ENCODE measurements around the gene UNC5CL.

Gene UNC5CL

DNA sequence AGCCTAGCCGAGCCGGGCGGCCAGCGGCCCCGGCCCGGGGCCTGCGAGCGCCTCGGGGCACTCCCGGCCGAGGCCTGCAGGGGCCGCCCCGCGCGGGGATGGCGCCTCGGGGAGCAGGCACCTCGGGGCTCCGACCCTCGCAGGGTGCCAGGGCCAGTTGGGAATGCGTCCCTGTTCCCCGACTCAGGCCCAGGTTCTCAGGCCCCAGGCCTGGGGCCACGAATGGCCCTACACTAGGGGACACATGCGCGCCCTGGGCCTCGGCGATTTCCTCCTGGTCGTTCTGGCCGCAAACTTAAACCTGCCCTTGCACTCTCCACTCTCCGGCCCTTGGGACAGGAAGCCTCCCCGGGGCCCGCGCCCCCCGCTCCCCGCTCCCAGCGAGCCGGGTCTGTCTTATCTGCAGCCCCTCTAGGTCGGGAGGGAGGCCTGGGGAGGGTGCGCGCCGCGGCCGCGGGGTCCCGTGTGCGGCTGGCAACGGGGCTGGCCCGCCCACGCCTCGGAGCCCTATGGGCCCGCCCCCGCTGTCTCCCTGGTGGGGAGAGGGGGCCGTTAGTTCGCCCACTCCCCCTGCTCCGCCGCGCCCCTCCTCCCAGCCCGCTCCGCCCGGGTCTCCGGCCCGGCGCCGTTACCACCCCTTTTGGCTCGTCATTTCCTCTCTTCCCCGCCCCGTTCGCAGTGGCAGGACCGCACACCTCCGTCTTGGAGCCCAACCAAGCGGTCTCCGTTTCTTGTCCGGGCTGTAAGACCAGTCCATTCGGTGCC lies 34.4 kb upstream of the UNC5CL start:
- TF ChIP-seq, protein P1, sequence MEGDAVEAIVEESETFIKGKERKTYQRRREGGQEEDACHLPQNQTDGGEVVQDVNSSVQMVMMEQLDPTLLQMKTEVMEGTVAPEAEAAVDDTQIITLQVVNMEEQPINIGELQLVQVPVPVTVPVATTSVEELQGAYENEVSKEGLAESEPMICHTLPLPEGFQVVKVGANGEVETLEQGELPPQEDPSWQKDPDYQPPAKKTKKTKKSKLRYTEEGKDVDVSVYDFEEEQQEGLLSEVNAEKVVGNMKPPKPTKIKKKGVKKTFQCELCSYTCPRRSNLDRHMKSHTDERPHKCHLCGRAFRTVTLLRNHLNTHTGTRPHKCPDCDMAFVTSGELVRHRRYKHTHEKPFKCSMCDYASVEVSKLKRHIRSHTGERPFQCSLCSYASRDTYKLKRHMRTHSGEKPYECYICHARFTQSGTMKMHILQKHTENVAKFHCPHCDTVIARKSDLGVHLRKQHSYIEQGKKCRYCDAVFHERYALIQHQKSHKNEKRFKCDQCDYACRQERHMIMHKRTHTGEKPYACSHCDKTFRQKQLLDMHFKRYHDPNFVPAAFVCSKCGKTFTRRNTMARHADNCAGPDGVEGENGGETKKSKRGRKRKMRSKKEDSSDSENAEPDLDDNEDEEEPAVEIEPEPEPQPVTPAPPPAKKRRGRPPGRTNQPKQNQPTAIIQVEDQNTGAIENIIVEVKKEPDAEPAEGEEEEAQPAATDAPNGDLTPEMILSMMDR (IDR thresholded peaks at IDR 0.05; ENCODE audit: control insufficient read depth, insufficient read depth, low read depth, low read length, missing control alignments): peak; percentile 2
- H3K4me3 ChIP-seq (ENCODE audit: control insufficient read depth, low read depth, low read length): peak overlapping the region; percentile 89
- no peak for DNase-seq (ENCODE audit: low read depth)

DNA sequence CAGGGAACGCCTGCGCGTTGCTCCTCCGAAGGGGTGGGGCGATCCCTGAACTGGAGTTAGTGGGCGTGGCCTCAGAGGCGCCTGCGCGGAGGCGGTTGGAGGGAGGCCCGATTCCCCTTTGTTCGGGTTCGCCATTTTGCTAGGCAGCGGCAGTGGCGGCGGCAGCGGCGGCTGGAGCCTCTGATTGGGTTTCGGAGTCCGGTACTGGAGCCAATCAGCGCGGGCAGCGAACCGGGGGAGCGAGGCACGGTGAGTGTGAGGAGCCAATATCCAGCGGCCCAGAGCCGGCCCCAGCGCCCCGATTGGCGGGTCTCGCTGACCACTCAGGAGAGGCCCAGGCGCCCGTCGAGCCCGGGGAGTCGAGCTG lies 33.8 kb upstream of the UNC5CL start, which contains the start of gene NFYA:
Gene NFYA, plus strand, starts transcription at position 139 of the 367 bp plus-strand sequence. CDS start 6,116 bp downstream, outside the sequence.
- peak; percentile 96 for DNase-seq (ENCODE audit: low read depth)
- TF ChIP-seq, protein P1 (IDR thresholded peaks at IDR 0.05; ENCODE audit: control insufficient read depth, insufficient read depth, low read depth, low read length, missing control alignments): no peak

DNA sequence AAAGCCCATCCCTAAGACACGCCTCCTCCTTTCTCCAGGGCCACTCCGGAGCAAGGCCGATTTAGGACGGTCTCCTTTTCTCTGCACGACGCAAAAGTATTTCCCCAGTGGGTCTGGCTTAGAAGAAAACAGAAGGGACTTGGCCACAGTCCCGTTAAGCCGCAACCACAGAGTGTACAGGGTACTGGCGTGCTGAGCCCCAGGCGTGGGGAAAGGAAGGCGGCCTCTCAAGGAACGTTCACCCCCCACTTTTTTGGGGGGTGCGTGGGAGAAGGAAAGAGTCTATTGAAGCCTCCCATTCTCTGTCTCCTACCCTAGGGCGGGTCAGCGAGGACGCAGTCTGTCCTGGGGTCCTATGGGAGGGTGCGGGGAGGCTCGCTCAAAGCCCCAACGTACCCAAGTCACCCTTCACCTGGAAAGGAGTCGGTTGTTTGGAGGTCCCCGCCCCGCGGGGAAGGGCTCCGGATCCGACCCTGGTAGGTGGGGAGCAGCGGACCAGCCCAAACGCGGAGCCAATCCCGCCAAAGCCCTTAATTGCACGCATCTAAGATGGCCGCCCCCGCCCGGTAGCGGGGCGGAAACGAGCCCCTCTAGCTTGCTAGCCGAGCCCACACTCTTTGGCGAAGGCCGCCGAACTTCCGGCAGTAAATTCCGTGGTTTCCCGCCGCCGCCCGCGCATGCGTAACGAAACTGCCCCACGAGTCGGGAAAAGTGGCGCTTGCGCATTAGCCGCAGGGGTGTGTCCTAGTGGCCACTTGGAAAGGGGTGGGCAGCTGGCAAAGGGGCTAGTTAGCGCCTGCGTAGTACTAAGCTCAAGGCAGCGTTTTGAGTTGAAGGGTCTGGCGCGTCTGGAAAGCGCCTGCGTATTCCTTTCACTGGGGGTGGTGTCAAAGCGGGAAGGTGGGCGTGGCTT lies 33.2 kb upstream of the UNC5CL start, which contains the start of gene OARD1:
Gene OARD1, minus strand, starts transcription at position 434 of the 913 bp plus-strand sequence. CDS start 722 bp downstream, outside the sequence.
- DNase-seq (ENCODE audit: low read depth): peak; percentile 99
- H3K4me3 ChIP-seq (ENCODE audit: control insufficient read depth, low read depth, low read length): peak within 1 kb of the TSS; percentile 89
- TF ChIP-seq, protein P1 (IDR thresholded peaks at IDR 0.05; ENCODE audit: control insufficient read depth, insufficient read depth, low read depth, low read length, missing control alignments): no peak

More for the DNA sequence above, 33.8 kb upstream of the UNC5CL start, which contains the start of gene NFYA:
- peak within 1 kb of the TSS; percentile 89 for H3K4me3 ChIP-seq (ENCODE audit: control insufficient read depth, low read depth, low read length)

DNA sequence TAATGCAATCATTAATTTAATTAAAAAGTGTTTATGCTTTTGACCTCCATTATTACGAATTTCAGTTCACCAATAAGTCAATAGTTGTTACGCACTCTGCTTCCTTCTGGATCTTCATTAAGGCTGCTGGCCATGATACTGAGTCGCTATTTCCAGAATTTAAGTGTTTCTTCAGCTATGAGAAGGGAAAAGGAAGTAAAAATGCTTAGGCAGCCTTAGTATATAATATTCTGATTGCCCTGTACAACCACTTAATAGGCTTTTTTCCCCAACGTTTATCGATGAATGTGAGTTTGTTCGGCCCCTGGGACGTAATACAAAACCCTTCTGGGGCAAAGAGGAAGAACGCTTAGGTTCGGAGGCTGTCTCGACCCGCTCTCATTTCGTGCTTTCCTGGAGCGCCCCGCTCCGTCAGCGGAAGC lies 32.5 kb upstream of the UNC5CL start:
- TF ChIP-seq, protein P1 (IDR thresholded peaks at IDR 0.05; ENCODE audit: control insufficient read depth, insufficient read depth, low read depth, low read length, missing control alignments): no peak
- H3K4me3 ChIP-seq (ENCODE audit: control insufficient read depth, low read depth, low read length): peak overlapping the region; percentile 89
- no peak for DNase-seq (ENCODE audit: low read depth)

DNA sequence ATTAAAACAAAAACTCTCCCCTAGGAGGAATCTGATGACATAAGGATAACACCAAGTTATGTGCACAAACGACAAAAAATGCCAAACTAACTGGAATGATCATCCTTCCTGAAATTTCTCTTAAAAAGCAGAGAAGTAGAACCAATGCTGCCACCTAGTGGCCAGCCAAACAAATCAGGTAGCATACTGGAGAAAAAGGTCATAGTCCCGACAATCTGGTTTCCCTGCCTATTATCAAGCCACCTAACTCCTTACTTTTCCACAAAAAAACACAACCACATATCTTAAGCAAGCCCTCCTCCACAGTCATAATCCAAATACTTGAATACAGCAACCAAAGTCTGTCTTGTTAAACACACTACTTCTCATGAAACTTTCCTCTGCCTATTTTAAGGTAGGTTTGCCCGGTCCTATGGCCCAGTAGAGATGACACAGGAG lies 27.9 kb upstream of the UNC5CL start:
- DNase-seq (ENCODE audit: low read depth): peak; percentile 60
- TF ChIP-seq, protein P1 (IDR thresholded peaks at IDR 0.05; ENCODE audit: control insufficient read depth, insufficient read depth, low read depth, low read length, missing control alignments): peak; percentile 80
- H3K4me3 ChIP-seq (ENCODE audit: control insufficient read depth, low read depth, low read length): no peak overlapping the region

DNA sequence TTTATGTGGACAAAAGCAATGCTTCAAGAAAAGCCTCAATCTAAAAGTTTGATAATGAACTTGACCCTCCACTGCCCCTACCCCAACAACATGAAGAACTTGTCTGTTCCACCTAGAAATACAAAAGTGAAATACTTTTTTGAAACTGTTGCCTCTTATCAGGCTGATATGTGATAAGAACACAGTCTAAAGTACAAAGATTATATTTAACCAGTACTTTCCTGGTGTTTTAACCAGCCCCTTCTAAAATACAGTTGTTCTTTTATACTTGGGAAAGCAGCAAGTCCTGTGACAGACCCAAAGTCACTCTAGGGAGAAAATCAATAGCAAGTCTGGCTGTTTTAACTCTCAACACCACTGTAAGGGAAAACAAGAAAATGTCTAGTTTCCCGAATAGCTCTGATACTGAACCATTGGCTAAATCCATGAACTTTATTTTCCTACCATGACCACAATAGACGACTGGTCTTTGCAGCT lies 26.6 kb upstream of the UNC5CL start:
- no peak overlapping the region for H3K4me3 ChIP-seq (ENCODE audit: control insufficient read depth, low read depth, low read length)
- TF ChIP-seq, protein P1 (IDR thresholded peaks at IDR 0.05; ENCODE audit: control insufficient read depth, insufficient read depth, low read depth, low read length, missing control alignments): no peak
- no peak for DNase-seq (ENCODE audit: low read depth)

Measured in AG09309 (cell line).